Left ventricle myocardium superior (tissue), 1 donor: ENCODE data around the gene BTG4. TPM values are rescaled to one million over a fixed set of nuclear protein-coding genes. Genes with fewer than 3 reads are reported as not detected.
A peak's percentile ranks its signal among the peaks of the same experiment; 100 is the strongest.

Source experiments
- ATAC-seq: fragments of 200-7000 bp; cut with Tn5 transposase; one replicate; pipeline ENCODE4 v1.9.1; 2020; ENCODE audit warnings: mild to moderate bottlenecking, moderate library complexity
- DNase-seq: peaks from one replicate; pipeline ENCODE4 v3.0.0-alpha.2; 2020
- intact Hi-C: fragments of 100-400 bp; cut with micrococcal nuclease; formaldehyde crosslinking; loops from one replicate; pipeline ENCODE4 v1.11.0; 2022
- microRNA-seq: library from miRNA; unstranded; fragments of <30 nt; microRNA quantifications from one replicate; pipeline ENCODE4 v1.2.0, GENCODE V29; 2020; ENCODE audit warnings: borderline number of aligned reads
- total RNA-seq: library from RNA; stranded (reverse); fragmentation: NEBNext Ultra II Directional; extraction: Animal tissue kit (Norgen Biotek cat#: 25700); gene quantifications from one replicate; pipeline ENCODE4 v1.2.1, GENCODE V29; 2021
- donor health status: DM: no; HTN: yes; CAD: no; lungs with severe emphysema.

The BTG4 gene
- total RNA-seq, 1 donor from 2014 or later = not detected

DNA sequence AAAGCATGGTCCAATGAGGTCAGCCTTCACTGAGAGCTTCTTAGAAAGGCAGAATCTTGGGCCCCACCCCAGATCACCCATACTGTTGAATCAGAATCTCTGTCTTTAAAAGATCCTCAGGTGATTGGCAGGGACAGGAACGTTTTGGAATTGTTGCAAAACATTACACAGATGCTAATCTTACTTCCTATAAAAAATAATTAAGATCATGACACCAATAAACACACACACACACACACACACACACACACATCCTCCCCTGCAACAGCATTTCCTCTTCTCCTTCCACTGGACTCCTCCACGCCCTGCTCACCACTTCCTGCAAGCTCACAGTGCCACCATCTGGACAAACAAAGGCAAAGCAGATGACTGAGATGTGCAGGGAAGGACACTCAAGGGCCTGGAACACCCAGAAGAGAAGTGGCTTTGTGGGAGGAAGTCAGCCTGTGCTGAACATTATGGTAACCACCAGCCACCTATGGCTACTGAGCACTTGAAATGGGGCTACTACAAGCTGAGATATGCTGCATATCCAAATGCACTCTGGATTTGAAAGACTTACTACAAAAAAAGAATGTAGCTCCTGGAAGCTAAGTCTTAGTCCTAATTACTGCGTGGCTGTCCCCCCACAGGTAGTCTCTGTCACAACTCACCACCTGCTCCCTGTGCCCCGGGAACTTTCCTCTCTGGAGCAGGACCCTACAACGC, 65.6 kb downstream of the BTG4 start:
- DNase-seq (peak; percentile 68), ATAC-seq (peak; percentile 97)
- intact Hi-C loops = loop anchor here (5.0 kb wide), 1 partner anchor 164 kb away; no protein-coding TSS in a partner anchor

DNA sequence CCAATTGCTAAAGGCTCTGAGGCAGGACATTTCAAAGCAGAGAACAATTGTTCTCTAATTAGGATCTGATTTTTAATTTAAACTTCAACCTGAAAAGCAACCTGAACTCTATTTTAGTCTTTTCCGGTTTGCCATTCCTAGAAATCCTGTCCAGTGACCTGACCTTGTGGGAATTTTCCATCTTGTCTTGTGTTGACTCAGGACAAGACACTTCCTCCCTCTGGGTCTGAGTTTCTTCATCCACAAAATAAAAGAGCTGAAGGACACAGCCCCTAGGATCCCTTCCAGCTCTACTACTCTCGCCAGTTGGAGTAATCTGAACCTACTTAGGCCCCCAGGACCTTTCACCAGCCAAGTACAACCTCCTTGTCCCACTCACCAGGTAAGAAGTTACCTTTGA, 66.6 kb downstream of the BTG4 start:
- intact Hi-C loops = loop anchor here (5.0 kb wide), 1 partner anchor 163 kb away; no protein-coding TSS in a partner anchor
- DNase-seq (no peak), ATAC-seq (no peak)

Small RNA genes lying within 50 kb of the gene (microRNA-seq; reads per million reads assigned to microRNA genes)
- gene MIR34B (not detected), gene MIR34C (13.7 reads per million, percentile 11 among the genes with 10 or more reads in this experiment)

Other genes with a start within 250 kb of the BTG4 start
- 0.74 TPM for gene POU2AF3, start 213.8 kb downstream of the BTG4 start, total RNA-seq
- gene POU2AF1, start 133.1 kb downstream of the BTG4 start, total RNA-seq = 0.62 TPM
- gene HOATZ, start 2.4 kb upstream of the BTG4 start, total RNA-seq = not detected
- 3.8 TPM for gene LAYN, start 28.3 kb upstream of the BTG4 start, total RNA-seq
- 17.8 TPM for gene SIK2, start 90.1 kb upstream of the BTG4 start, total RNA-seq